Measurements from ENCODE around the gene GPX5. TPM values are rescaled to one million over a fixed set of nuclear protein-coding genes. Genes with fewer than 3 reads are reported as not detected.
"Not testable (repeated sequence)": the region's sequence is repeated elsewhere in the genome, so short reads cannot be mapped to it uniquely, and the experiment has no call there.

The GPX5 gene, protein sequence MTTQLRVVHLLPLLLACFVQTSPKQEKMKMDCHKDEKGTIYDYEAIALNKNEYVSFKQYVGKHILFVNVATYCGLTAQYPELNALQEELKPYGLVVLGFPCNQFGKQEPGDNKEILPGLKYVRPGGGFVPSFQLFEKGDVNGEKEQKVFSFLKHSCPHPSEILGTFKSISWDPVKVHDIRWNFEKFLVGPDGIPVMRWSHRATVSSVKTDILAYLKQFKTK
- total RNA-seq (2014; rRNA removed; shearing (Covaris generic)): not detected in 2 replicates

DNA sequence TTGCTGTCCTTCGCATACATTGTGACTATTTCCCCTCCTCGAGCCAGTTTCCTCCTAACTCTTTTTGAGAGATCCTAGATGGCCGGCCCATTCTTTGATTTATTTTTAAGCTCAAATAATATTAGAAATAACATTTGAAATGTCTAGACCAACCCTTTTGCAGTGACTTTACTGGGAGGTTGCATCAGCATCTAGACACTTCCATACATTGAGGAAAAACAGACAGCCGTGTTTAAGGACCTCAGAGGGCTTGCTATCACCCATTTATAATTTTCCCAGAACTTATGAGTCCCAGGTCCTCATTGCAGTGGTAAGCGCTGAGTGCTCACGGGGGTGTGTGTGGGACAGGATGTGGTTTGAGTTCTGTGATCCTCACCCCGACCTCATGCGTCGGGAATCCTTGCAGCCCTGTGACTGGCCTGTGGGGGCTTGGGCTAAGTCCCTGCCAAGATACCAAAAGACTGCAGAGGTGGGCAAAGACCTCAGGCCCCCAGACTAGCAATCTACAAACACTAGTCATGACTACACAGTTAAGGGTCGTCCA is at the start of gene GPX5:
Gene GPX5, plus strand, starts transcription at position 386 of the 544 bp plus-strand sequence. Its CDS starts 133 bp downstream, at position 519.
- DNase-seq (ENCODE audit: low read depth): peak; percentile 74

DNA sequence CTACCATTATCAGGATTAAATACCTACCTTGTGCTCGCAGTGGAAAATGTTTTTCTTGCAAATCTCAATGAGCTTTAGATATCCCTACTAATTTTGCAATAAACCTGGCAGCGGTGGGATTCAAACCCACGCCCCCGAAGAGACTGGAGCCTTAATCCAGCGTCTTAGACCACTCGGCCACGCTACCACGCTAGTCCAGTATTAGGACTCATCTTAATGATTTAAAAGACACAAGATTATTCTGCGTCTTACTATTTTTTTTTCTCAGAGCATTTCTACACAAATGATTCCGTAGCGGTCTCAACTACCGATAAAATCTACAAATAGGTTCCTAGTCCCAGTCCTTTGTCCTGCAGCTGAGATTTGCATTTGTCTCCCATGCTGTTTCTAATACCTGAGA is 47.2 kb upstream of the GPX5 start:
- DNase-seq (ENCODE audit: low read depth): peak; percentile 34

DNA sequence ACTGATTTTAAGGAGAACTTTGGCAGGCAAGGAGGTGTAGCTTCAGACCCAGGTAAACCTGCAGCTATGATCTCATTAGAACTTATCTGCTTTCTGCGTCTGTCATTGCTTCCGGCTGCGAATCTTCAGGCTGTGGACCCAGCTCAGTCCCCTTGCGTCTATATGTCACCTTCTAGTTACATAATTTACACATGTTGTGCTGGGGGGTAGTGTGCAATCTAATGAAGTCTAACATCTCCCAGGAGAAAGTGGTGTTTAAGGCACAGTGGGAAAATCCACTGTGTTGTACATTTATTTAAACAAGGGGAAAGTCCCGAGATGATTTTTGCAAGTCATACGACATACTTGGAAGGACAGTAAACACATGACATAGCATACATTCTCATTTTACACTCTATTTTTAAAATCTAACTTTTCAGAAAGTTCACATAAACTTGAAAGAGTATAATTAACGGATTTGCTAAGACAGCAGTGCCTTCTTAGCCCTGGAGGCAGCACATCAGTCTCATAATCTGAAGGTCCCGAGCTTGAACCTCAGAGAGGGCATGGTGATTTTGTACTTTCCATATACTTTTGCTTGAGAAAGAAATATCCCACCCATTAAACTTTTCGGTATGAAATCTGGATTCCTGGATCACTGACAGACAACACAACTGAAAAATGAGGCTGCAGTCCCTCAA is 45.3 kb upstream of the GPX5 start:
- DNase-seq (ENCODE audit: low read depth): no peak

GRCh38 chr6:28485482-28485881 is 40.2 kb upstream of the GPX5 start:
- no peak for DNase-seq (ENCODE audit: low read depth)

DNA sequence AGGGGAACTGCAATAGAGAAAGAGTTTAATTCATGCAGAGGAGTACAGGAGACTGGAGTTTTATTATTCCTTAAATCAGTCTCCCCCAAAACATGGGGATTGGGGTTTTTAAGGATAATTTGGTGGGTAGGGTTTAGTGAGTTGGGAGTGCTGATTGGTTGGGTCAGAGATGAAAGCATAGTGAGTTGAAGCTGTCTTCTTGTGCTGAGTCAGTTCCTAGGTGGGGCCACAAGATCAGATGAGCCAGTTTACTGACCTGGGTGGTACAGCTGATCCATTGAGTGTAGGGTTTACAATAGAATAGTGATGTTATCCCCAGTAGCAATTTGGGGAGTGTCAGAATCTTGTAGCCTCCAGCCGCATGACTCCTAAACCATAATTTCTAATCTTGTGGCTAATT is 39.1 kb upstream of the GPX5 start:
- DNase-seq (ENCODE audit: low read depth): no peak

GRCh38 chr6:28486988-28487742 is 38.5 kb upstream of the GPX5 start:
- DNase-seq (ENCODE audit: low read depth): no peak

DNA sequence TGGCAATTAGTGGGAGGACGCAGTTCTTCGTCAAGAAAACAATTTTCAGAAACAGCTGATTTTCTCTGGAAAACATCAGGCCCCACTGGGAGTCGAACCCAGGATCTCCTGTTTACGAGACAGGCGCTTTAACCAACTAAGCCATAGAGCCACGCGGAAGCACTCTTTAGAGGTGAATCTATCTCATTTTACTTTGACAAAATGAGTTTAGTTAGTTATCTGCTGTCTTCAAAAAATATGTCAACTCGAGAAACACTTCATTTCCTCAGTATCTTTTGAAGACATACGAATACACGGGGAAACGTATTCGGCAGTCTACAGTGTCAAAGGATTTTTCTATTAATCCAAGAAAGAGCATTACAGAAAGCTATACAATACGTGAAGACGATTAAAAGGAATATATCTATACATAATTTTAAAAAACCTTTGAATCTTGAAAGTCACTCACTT is 36.7 kb upstream of the GPX5 start:
- DNase-seq (ENCODE audit: low read depth): peak; percentile 85

- peak; percentile 89 for DNase-seq (ENCODE audit: low read depth)
Measured at GRCh38 chr6:28489366-28490204, 36.1 kb upstream of the GPX5 start.

GRCh38 chr6:28490205-28490890 is 35.3 kb upstream of the GPX5 start:
- DNase-seq (ENCODE audit: low read depth): peak; percentile 40

GRCh38 chr6:28491984-28492317 is 33.7 kb upstream of the GPX5 start:
- no peak for DNase-seq (ENCODE audit: low read depth)

GRCh38 chr6:28496099-28496779 is 29.4 kb upstream of the GPX5 start:
- DNase-seq (ENCODE audit: low read depth): no peak

GRCh38 chr6:28497306-28497705 is 28.4 kb upstream of the GPX5 start:
- no peak for DNase-seq (ENCODE audit: low read depth)

GRCh38 chr6:28497893-28498292 is 27.8 kb upstream of the GPX5 start:
- no peak for DNase-seq (ENCODE audit: low read depth)

DNA sequence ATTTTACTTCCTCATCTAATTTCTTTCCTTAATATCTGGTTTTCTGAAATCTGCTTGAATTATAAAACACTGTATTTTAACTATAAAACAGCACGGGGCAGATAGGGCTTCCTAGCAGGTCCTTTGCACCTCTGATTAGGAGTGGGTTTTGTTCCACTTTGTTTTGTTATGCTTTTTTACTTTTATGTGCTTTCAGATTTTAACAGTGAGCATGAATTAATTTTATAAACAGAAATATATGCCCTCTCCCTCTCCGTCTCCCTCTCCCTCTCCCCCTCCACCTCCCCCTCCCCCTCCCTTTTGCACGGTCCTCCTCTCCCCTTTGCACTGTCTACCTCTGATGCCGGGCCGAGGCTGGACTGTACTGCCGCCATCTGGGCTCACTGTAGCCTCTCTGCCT is 24.4 kb upstream of the GPX5 start:
- DNase-seq (ENCODE audit: low read depth): peak; percentile 32

DNA sequence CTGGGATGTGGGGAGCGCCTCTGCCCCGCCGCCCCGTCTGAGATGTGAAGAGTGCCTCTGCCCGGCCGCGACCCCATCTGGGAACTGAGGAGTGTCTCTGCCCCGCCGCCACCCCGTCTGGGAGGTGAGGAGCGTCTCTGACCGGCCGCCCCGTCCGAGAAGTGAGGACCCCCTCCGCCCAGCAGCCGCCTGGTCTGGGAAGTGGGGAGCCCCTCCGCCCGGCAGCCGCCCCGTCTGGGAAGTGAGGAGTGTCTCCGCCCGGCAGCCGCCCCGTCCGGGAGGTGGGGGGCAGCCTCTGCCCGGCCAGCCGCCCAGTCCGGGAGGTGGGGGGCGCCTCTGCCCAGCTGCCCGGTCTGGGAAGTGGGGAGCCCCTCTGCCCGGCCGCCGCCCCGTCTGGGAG is 23.5 kb upstream of the GPX5 start:
- DNase-seq (ENCODE audit: low read depth): not testable (repeated sequence)

DNA sequence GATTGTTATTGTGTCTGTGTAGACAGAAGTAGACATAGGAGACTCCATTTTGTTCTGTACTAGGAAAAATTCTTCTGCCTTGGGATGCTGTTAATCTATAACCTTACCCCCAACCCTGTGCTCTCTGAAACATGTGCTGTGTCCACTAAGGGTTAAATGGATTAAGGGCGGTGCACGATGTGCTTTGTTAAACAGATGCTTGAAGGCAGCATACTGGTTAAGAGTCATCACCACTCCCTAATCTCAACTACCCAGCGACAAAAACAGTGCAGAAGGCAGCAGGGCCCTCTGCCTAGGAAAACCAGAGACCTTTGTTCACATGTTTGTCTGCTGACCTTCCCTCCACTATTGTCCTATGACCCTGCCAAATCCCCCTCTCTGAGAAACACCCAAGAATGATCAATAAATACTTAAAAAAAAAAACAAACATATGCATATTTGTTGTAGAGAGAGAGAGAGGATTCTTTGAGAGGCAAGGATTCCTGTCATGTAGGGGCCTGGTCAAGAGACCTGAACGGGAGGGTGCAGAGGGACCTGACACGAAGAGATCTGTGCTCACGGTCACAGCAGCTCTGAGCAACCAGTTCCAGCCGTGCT is 22.9 kb upstream of the GPX5 start:
- not testable (repeated sequence) for DNase-seq (ENCODE audit: low read depth)

DNA sequence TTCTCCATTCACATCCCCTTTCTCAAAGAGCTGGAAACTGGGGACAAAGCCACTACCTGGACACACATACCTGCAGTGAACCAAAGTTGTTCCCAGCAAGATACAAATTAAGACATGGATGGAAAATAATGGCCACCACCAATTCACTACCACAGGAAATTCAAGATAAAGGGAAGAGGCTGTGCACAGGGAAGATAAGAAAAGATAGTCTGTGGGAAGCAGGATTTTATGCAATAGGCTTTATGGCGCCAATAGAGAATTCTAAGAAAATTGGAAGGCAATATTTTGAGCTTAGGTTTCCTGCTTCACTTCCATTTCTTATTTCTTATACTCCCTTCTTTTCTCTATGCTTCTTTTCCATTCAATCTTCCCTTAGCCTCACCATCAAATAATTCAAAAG is 19.9 kb upstream of the GPX5 start:
- no peak for DNase-seq (ENCODE audit: low read depth)

DNA sequence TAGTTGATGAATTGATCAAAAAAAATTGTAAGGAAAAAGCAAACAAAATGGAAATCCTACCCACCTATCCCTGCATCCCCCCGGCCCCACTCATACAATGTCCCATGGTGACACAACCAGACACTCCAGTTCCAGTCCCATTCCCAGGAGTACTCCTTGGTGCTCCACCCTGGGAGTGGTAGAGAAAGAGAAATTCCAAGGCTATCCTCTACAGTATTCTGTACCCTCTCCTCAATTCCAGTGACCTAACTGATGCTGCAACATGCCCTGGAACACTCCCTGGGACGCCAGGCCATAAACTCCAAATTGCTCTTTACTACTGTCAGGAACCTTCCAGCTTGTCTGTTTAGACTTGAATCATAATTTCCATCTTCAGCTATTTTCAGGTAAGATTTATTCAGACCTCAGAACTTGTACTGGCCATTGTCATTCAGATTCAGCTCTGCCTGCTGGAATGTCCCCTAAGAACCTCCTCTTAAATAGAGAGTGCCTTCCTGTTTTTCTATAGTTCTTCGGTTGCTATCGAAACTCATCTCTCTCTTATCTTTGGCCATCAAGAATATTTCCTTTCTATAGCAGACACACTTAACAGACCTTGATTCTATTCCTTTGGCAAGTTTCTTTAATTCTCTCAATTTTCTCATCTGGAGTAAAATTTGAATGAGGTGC is 18.7 kb upstream of the GPX5 start:
- DNase-seq (ENCODE audit: low read depth): no peak

DNA sequence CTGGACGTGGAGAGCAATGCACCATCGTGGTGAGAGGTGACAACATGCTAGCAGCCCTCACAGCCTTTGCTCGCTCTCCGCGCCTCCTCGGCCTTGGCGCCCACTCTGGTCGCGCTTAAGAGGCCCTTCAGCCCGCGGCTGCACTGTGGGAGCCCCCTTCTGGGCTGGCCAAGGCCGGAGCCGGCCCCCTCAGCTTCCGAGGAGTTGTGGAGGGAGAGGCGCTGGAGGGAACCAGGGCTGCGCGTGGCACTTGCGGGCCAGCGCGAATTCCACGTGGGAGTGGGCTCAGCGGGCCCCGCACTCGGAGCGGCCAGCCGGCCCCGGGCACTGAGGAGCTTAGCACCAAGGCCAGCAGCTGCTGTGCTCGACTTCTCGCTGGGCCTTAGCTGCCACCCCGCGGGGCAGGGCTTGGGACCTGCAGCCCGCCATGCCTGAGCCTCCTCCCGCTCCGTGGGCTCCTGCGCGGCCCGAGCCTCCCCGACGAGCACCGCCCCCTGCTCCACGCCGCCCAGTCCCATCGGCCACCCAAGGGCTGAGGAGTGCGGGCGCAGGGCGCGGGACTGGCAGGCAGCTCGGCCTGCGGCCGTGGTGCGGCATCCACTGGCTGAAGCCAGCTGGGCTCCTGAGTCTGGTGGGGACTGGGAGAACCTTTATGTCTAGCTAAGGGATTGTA is 13.9 kb upstream of the GPX5 start:
- DNase-seq (ENCODE audit: low read depth): no peak

Data from Daoy (cell line).